Measurements from ENCODE around the gene ESPL1.

The ESPL1 gene

GRCh38 chr12:53340398-53340797 is 72.3 kb downstream of the ESPL1 start:
- Histone ChIP-seq H4K20me1 (no peaks in the 10 kb centered on the region), H3K4me2 (no peak overlapping the region), H3K9ac (no peak overlapping the region), H3K27me3 (peaks cover 33% of the 10 kb centered on the region), H3K4me3 (no peak overlapping the region), H3K27ac (no peak overlapping the region), H3K9me3 (no peaks in the 10 kb centered on the region), H3K36me3 (no peaks in the 10 kb centered on the region), H3K4me1 (peaks cover 46% of the 10 kb centered on the region)
- TF ChIP-seq Cebpa-rat (IDR thresholded peaks at IDR 0.05) = no peak
